Suprapubic skin (tissue), 3 donors: Measurements from ENCODE around the gene HTR7.

Experiments
- EP300 ChIP-seq: sonication (generic); formaldehyde crosslinking; IDR thresholded peaks from one replicate; pipeline ENCODE4 v1.6.1; 2017; ENCODE audit warnings: antibody characterized with exemption
- TF ChIP-seq, protein P1 (sequence below), 2 donors: fragments of 200-600 bp in 1 of 2; fragments of 450-650 bp in 1 of 2; sonication (generic) in 1 of 2; IDR thresholded peaks; one replicate each; pipeline ENCODE4 v1.5.1; 2016 to 2019; ENCODE audit warnings: antibody characterized with exemption in 2 of 2, mild to moderate bottlenecking in 1 of 2, moderate library complexity in 1 of 2

DNA sequence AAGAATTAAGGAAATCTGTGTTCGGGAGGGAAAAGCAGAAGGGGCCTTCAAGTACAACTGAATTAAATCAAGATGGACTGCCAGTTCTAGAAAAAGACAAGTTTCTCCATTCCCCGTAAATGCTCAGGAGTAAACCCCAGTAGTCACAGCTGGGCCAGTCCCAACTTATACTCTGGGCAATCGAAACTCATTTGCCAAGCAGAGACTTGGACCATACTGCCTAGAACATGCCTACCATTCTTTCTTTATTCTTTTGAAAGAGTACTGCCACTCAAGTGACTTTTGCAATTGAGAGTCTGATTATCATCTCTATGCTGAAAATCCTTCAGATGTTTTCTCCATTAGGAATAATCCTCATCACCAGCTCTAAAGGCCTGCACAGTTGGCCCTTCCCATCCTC, 35.4 kb upstream of the HTR7 start:
- TF ChIP-seq, protein P1, sequence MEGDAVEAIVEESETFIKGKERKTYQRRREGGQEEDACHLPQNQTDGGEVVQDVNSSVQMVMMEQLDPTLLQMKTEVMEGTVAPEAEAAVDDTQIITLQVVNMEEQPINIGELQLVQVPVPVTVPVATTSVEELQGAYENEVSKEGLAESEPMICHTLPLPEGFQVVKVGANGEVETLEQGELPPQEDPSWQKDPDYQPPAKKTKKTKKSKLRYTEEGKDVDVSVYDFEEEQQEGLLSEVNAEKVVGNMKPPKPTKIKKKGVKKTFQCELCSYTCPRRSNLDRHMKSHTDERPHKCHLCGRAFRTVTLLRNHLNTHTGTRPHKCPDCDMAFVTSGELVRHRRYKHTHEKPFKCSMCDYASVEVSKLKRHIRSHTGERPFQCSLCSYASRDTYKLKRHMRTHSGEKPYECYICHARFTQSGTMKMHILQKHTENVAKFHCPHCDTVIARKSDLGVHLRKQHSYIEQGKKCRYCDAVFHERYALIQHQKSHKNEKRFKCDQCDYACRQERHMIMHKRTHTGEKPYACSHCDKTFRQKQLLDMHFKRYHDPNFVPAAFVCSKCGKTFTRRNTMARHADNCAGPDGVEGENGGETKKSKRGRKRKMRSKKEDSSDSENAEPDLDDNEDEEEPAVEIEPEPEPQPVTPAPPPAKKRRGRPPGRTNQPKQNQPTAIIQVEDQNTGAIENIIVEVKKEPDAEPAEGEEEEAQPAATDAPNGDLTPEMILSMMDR (IDR thresholded peaks at IDR 0.05), result no peak
- no peak for TF ChIP-seq EP300
